CD4-positive, alpha-beta T cell treated with Interferon alpha-2 for 1 hour (primary cell): ENCODE measurements around the gene ATAD2B.

Experiments used
- DNase-seq, 2 donors: peaks; one replicate each; pipeline ENCODE4 v3.0.0-alpha.2; 2020 to 2022

The ATAD2B gene

GRCh38 chr2:23905155-23905554, 21.8 kb downstream of the ATAD2B start:
- no peak for DNase-seq

GRCh38 chr2:23904692-23905091, 22.2 kb downstream of the ATAD2B start:
- DNase-seq: no peak

GRCh38 chr2:23904215-23904614, 22.7 kb downstream of the ATAD2B start:
- no peak for DNase-seq

GRCh38 chr2:23903034-23903433, 23.9 kb downstream of the ATAD2B start:
- no peak for DNase-seq

GRCh38 chr2:23901966-23902846, 24.7 kb downstream of the ATAD2B start:
- no peak for DNase-seq

- peak in 1 of 2 donors; percentile 2 for DNase-seq
These were observed 26.2 kb downstream of the ATAD2B start for GRCh38 chr2:23900541-23901322.

GRCh38 chr2:23900133-23900532, 26.8 kb downstream of the ATAD2B start:
- no peak for DNase-seq

GRCh38 chr2:23871206-23871605, 55.7 kb downstream of the ATAD2B start:
- DNase-seq: no peak

GRCh38 chr2:23867449-23867848, 59.5 kb downstream of the ATAD2B start:
- no peak for DNase-seq

GRCh38 chr2:23862716-23863426, 64.1 kb downstream of the ATAD2B start:
- DNase-seq: no peak

- no peak for DNase-seq
These were observed 65.0 kb downstream of the ATAD2B start for GRCh38 chr2:23861952-23862351.

GRCh38 chr2:23859983-23860382, 66.9 kb downstream of the ATAD2B start:
- DNase-seq: no peak

GRCh38 chr2:23859234-23859633, 67.7 kb downstream of the ATAD2B start:
- DNase-seq: no peak

GRCh38 chr2:23850564-23851256, 76.2 kb downstream of the ATAD2B start:
- no peak for DNase-seq

GRCh38 chr2:23844905-23845304, 82.0 kb downstream of the ATAD2B start:
- no peak for DNase-seq

- DNase-seq: no peak
These were observed 83.6 kb downstream of the ATAD2B start for GRCh38 chr2:23843051-23843976.

- no peak for DNase-seq
These were observed 86.9 kb downstream of the ATAD2B start for GRCh38 chr2:23839919-23840578.

GRCh38 chr2:23838996-23839395, 87.9 kb downstream of the ATAD2B start:
- DNase-seq: no peak

GRCh38 chr2:23838581-23838980, 88.3 kb downstream of the ATAD2B start:
- DNase-seq: no peak

GRCh38 chr2:23837871-23838270, 89.1 kb downstream of the ATAD2B start:
- DNase-seq: no peak

- no peak for DNase-seq
These were observed 89.9 kb downstream of the ATAD2B start for GRCh38 chr2:23836971-23837565.
